SK-N-SH (cell line): ENCODE measurements around the gene TRIM28.

Source experiments
- CTCF ChIP-seq: fragments of 200-600 bp; sonication (generic); IDR thresholded peaks from 2 replicates; pipeline ENCODE4 v1.6.1; 2017; ENCODE audit warnings: antibody characterized with exemption, mild to moderate bottlenecking, moderate library complexity
- ELF1 ChIP-seq: IDR thresholded peaks from 2 replicates; pipeline ENCODE4 v1.4.0; 2012
- EZH2phosphoT487 ChIP-seq: fragments of 200-600 bp; sonication (generic); IDR thresholded peaks from 2 replicates; pipeline ENCODE4 v1.6.1; 2017; ENCODE audit warnings: low read depth, mixed run types, mild to moderate bottlenecking, antibody characterized with exemption, moderate library complexity, borderline replicate concordance
- PBX3 ChIP-seq: IDR thresholded peaks from 2 replicates; pipeline ENCODE4; 2012
- POLR2AphosphoS5 ChIP-seq: IDR thresholded peaks from 2 replicates; pipeline ENCODE4 v1.6.1; 2012; ENCODE audit warnings: low read depth, low read length

- TF ChIP-seq CTCF (no peak), EZH2phosphoT487 (no peak), POLR2AphosphoS5 (0 out of 2 replicates have a peak, but pooled peaks have one; percentile 2), ELF1 (no peak), PBX3 (no peak)
Observed at GRCh38 chr19:58562122-58563033, 18.5 kb downstream of the TRIM28 start.
